OCI-LY3 (cell line): ENCODE data around the gene FRK.

Experiments
- CTCF ChIP-seq: fragments of 200-600, 300-600 bp; sonication (generic); IDR thresholded peaks from 2 replicates; pipeline ENCODE4 v1.5.1; 2014; ENCODE audit warnings: antibody characterized with exemption, low read length, low read depth
- EZH2phosphoT487 ChIP-seq: fragments of 200-600 bp; shearing (Covaris generic); IDR thresholded peaks from 2 replicates; pipeline ENCODE4 v1.6.1; 2018; ENCODE audit warnings: antibody characterized with exemption, mixed run types, low read depth

GRCh38 chr6:116088946-116089345 is 28.3 kb upstream of the FRK start:
- TF ChIP-seq CTCF (no peak), EZH2phosphoT487 (no peak)
